Epithelial cell of esophagus (primary cell): ENCODE data around the gene CTDP1.
"Not testable (repeated sequence)": the region's sequence is repeated elsewhere in the genome, so short reads cannot be mapped to it uniquely, and the experiment has no call there.

Experiments used
- DNase-seq: peaks from one replicate; pipeline ENCODE4 v3.0.0; 2010; ENCODE audit warnings: low read depth
- H3K4me3 ChIP-seq: 2 replicates; pipeline ENCODE4 v1.5.1; 2011; ENCODE audit warnings: mild to moderate bottlenecking, low read length, control low read depth
- TF ChIP-seq, protein P1 (sequence below): IDR thresholded peaks from 2 replicates; pipeline ENCODE4 v1.5.1; 2011; ENCODE audit warnings: low read depth, mild to moderate bottlenecking, low read length, control low read depth, inconsistent platforms; ENCODE audit not compliant: insufficient read depth; ENCODE audit errors: missing control alignments

Gene CTDP1

DNA sequence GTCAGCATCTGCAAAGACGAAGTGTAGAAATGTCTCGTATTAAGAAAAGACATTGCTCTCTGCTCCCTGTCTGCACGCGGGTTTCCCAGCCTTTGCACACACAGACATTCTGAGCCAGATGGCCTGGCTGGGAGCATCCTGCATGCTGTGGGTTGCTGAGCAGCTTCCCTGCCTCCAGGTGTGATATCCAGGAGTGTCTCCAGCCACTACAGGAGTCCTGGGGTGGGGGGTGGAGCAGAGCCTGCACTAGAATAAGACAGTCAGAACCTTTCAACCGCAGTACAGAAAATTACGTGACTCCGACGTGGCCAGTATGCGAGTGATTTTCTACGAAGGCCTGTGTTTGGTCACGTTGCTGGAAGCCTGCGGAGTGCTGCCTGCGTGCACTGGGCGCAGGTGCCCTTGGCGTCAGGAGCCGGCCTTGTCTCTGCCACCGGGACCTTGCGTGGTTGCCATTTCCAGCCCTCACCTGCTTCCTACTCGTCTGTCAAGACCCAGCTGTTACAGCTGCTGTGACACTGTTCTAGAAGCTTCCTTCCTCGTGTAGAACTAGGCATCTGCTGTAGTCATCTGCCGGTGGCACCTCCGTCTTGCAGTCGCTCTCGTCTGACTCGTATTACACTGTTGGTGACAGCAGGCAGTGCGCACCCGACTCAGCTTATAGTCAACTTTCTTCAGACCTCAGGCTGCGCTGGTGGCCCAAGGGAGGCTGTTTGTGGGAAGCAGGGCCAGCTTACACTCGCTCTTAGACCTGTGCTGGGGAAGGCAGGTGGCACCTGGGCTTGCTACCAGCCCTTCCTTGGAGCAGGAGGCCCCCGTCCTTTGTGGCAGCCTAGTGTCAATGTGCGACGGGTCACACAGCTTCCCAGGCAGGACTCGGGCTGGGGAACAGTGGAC, 11.2 kb downstream of the CTDP1 start:
- TF ChIP-seq, protein P1, sequence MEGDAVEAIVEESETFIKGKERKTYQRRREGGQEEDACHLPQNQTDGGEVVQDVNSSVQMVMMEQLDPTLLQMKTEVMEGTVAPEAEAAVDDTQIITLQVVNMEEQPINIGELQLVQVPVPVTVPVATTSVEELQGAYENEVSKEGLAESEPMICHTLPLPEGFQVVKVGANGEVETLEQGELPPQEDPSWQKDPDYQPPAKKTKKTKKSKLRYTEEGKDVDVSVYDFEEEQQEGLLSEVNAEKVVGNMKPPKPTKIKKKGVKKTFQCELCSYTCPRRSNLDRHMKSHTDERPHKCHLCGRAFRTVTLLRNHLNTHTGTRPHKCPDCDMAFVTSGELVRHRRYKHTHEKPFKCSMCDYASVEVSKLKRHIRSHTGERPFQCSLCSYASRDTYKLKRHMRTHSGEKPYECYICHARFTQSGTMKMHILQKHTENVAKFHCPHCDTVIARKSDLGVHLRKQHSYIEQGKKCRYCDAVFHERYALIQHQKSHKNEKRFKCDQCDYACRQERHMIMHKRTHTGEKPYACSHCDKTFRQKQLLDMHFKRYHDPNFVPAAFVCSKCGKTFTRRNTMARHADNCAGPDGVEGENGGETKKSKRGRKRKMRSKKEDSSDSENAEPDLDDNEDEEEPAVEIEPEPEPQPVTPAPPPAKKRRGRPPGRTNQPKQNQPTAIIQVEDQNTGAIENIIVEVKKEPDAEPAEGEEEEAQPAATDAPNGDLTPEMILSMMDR = no peak
- DNase-seq = no peak
- H3K4me3 ChIP-seq = no peak overlapping the region

DNA sequence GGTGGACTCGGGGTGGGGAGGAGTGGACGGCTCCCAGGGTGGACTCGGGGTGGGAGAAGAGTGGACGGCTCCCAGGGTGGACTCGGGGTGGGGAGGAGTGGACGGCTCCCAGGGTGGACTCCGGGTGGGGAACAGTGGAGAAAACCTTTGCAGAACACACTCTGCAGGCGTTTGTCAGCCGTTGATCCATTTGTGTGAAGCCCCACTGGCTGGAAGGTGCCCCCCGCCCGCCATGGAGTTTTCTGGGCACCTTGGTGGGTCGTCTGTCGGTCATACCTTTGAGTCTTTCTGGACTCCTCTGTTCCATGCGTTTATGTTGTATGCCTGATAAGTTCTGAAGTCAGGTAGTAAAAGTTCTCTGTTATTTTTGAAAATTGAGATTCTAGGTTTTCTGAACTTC, 12.5 kb downstream of the CTDP1 start:
- TF ChIP-seq, protein P1 = no peak
- no peak for DNase-seq
- no peak overlapping the region for H3K4me3 ChIP-seq

DNA sequence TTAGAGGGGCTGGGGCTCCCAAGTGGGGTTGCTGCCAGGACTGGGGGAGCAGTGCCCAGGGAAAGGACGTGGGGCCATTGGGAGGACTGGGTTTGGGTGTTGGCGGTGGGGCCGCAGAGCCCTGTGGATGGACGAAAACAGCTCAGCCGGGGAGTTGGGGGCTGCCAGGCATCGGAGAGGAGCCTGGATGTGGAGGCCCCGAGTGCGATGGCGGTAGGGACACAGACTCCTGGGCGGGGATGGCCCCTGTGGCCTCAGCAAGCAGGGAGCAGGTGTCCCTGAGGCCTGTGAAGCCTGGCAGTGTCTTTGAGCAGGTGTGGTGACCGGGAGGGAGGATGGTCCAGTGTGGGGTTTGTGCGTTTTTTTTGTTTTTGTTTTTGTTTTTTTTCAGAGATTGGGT, 13.3 kb downstream of the CTDP1 start:
- no peak for DNase-seq
- TF ChIP-seq, protein P1 = no peak
- no peak overlapping the region for H3K4me3 ChIP-seq

DNA sequence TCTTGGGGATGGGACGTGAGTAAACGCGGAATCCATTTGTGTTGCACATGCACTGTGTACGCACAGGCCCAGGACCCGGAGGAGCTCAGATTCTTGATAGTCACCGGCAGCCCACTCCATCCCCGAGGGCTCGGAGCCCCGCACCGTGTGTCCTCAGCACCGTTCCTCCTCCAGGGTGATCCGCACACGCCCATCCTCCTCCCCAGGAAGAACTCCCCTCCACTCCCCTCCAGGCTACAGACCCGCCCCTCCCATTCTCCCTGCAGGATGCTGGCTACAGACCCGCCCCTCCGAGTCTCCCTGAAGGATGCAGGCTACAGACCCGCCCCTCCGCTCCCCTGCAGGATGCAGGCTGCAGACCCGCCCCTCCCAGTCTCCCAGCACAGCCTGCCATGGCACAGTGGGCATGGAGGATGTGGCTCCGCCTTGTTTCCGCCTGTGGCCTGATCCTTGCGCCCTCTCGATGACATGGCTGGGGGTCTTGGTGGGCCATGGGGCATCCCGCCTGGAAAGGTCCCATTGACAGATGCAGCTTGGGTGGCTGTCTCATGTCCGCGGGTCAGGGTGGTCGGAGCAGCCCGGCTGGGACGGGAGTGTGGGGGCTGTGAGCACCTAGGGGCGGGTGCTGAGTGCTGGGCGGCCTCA, 14.1 kb downstream of the CTDP1 start:
- no peak for DNase-seq
- H3K4me3 ChIP-seq = no peak overlapping the region
- TF ChIP-seq, protein P1 = no peak

DNA sequence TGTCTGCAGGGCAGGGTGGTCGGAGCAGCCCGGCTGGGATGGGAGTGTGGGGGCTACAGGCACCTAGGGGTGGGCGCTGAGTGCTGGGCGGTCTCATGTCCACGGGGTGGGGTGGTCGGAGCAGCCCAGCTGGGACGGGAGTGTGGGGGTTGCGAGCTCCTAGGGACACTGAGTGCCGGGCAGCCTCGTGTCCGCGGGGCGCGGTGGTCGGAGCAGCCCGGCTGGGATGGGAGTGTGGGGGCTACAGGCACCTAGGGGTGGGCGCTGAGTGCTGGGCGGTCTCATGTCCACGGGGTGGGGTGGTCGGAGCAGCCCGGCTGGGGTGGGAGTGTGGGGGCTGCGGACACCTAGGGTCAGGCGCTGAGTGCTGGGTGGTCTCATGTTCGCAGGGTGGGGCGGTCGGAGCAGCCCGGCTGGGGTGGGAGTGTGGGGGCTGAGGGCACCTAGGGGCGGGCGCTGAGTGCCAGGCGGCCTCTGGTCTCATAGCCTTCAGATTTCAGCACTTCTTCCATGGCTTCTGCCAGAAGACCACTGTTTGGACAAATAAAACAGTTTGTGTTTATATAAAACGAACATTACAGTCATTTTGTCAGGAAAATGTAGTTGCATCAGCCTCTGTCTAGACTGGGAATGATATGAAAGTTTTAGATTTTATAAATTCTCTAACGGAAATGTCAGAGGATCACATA, 14.7 kb downstream of the CTDP1 start:
- DNase-seq, H3K4me3 ChIP-seq: not testable (repeated sequence)

DNA sequence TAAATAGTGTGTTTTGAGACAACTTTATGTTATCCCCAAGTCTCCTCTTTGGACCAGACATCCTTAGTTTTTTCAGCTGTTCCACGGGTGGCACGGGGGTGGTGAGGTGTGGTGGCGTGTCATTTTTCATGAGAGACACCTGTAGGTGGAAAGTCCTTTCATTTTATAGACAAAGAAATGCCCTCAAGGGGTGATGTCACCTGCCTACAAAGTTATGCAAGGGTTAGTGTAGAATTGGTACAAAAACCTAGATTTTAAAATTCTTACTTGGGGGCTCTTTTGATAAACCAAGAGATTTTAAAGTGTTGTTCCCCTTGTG, 15.3 kb downstream of the CTDP1 start:
- TF ChIP-seq, protein P1 = no peak
- no peak overlapping the region for H3K4me3 ChIP-seq
- no peak for DNase-seq

DNA sequence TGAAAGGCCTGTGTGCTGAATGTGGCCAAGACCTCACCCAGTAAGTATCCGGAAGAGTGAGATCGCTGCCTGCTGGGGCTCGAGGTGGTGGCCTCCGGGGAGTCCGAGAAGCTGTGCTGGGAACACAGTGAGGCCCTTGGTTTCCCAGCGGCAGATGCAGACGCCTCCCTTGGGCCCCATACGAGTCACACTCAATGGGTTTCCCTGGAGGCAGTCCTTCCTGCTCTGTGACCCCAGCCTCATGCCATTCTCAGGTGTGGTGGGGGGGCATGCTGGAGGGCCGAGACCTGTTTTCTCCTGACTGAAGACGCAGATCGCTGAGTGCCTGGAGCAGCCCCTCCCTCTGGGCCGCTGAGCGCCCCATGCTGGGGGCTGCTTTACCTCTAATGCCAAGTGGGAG, 15.7 kb downstream of the CTDP1 start:
- H3K4me3 ChIP-seq = no peak overlapping the region

More for the DNA sequence above, 15.7 kb downstream of the CTDP1 start:
- no peak for DNase-seq
- TF ChIP-seq, protein P1 = no peak
